IPS-20b (cell line): ENCODE results near the gene MIOX.

Source experiments
- H3K27ac ChIP-seq: one replicate; pipeline ENCODE4 v1.5.1; 2013; ENCODE audit warnings: low read length
- H3K27me3 ChIP-seq: 2 replicates; pipeline ENCODE4 v1.6.1; 2013; ENCODE audit warnings: mild to moderate bottlenecking, low read length, inconsistent platforms; ENCODE audit not compliant: insufficient read depth
- H3K36me3 ChIP-seq: 2 replicates; pipeline ENCODE4 v1.6.1; 2013; ENCODE audit warnings: low read depth, mild to moderate bottlenecking, inconsistent platforms, low read length, moderate library complexity; ENCODE audit not compliant: insufficient read depth
- H3K4me1 ChIP-seq: 2 replicates; pipeline ENCODE4 v1.6.1; 2013; ENCODE audit warnings: mild to moderate bottlenecking, control low read depth, inconsistent platforms, low read length, moderate library complexity; ENCODE audit not compliant: insufficient read depth
- H3K4me3 ChIP-seq: 2 replicates; pipeline ENCODE4 v1.5.1; 2013; ENCODE audit warnings: mild to moderate bottlenecking, low read length, inconsistent platforms
- H3K9ac ChIP-seq: 2 replicates; pipeline ENCODE4 v1.6.1; 2013; ENCODE audit warnings: low read depth, mild to moderate bottlenecking, inconsistent platforms, low read length, moderate library complexity
- H3K9me3 ChIP-seq: 2 replicates; pipeline ENCODE4 v1.6.1; 2013; ENCODE audit warnings: mild to moderate bottlenecking, low read depth, low read length, inconsistent platforms; ENCODE audit not compliant: insufficient read depth

The MIOX gene

GRCh38 chr22:50486561-50487289 lies at the start of gene MIOX:
Gene MIOX, plus strand, starts transcription at chr22:50486859. Its CDS starts 39 bp downstream, at chr22:50486898.
- H3K9ac ChIP-seq = no peak within 1 kb of the TSS
- H3K4me3 ChIP-seq = no peak within 1 kb of the TSS
- H3K27me3 ChIP-seq = peaks cover 6% of the 10 kb centered on the region
- no peak within 1 kb of the TSS for H3K27ac ChIP-seq
- no peaks in the 10 kb centered on the region for H3K4me1 ChIP-seq
- no peaks in the 10 kb centered on the region for H3K36me3 ChIP-seq
- no peaks in the 10 kb centered on the region for H3K9me3 ChIP-seq

- Histone ChIP-seq H3K36me3 (peaks cover 46% of the 10 kb centered on the region), H3K4me1 (no peaks in the 10 kb centered on the region)
Measured at GRCh38 chr22:50437511-50438304, 49.0 kb upstream of the MIOX start.

GRCh38 chr22:50438305-50439275 lies 48.1 kb upstream of the MIOX start:
- H3K4me1 ChIP-seq = no peaks in the 10 kb centered on the region
- H3K27ac ChIP-seq = no peak overlapping the region

More at GRCh38 chr22:50437511-50438304, 49.0 kb upstream of the MIOX start:
- no peaks in the 10 kb centered on the region for H3K27me3 ChIP-seq
- no peak overlapping the region for H3K9ac ChIP-seq
- H3K9me3 ChIP-seq = no peaks in the 10 kb centered on the region
- H3K27ac ChIP-seq = no peak overlapping the region
- no peak overlapping the region for H3K4me3 ChIP-seq

GRCh38 chr22:50439314-50439870 lies 47.3 kb upstream of the MIOX start:
- Histone ChIP-seq H3K4me3 (no peak overlapping the region), H3K36me3 (peaks cover 44% of the 10 kb centered on the region), H3K9me3 (no peaks in the 10 kb centered on the region), H3K9ac (no peak overlapping the region), H3K27me3 (no peaks in the 10 kb centered on the region), H3K27ac (no peak overlapping the region), H3K4me1 (no peaks in the 10 kb centered on the region)

More at GRCh38 chr22:50438305-50439275, 48.1 kb upstream of the MIOX start:
- H3K9me3 ChIP-seq = no peaks in the 10 kb centered on the region
- H3K4me3 ChIP-seq = no peak overlapping the region
- no peaks in the 10 kb centered on the region for H3K27me3 ChIP-seq
- H3K9ac ChIP-seq = no peak overlapping the region
- peaks cover 44% of the 10 kb centered on the region for H3K36me3 ChIP-seq

- no peaks in the 10 kb centered on the region for H3K27me3 ChIP-seq
- H3K4me3 ChIP-seq = no peak overlapping the region
- H3K27ac ChIP-seq = no peak overlapping the region
- peaks cover 44% of the 10 kb centered on the region for H3K36me3 ChIP-seq
- H3K4me1 ChIP-seq = no peaks in the 10 kb centered on the region
- no peaks in the 10 kb centered on the region for H3K9me3 ChIP-seq
- H3K9ac ChIP-seq = no peak overlapping the region
Measured at GRCh38 chr22:50439871-50440331, 46.8 kb upstream of the MIOX start.

DNA sequence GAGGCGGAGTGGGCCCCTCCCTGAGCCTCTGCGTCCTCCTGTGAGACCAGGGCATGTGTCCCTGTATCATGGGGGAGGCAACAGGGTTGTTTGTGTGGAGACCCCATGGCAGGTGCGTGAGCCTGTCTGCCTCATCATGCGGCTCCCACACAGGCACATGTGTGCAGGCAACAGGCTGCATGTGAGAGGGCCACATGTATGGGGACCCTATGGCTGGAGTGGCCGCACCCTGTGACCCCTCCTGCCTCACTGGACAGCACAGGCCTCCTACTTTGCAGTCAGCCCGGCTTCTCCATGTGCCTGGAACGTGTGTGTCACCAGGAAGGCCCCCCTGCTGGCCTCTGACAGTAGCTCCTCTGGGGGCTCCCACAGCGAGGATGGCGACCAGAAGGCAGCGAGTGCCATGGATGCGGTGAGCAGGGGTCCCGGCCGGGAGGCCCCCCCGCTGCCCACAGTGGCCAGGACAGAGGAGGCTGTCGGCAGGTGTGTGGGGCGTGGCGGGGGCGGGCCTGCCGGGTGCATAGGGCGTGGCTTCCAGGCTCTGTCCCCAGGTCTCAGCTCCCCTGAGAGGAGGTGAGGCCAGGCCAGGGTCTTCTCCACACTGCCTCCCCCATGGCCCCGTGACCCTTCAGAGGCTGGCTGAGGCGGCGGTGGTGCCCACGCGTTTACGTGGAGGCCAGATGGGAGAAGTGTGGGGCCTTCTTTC lies 46.0 kb upstream of the MIOX start:
- no peaks in the 10 kb centered on the region for H3K4me1 ChIP-seq
- no peak overlapping the region for H3K27ac ChIP-seq
- H3K9ac ChIP-seq = no peak overlapping the region
- peaks cover 45% of the 10 kb centered on the region for H3K36me3 ChIP-seq
- H3K9me3 ChIP-seq = no peaks in the 10 kb centered on the region
- no peak overlapping the region for H3K4me3 ChIP-seq
- no peaks in the 10 kb centered on the region for H3K27me3 ChIP-seq

DNA sequence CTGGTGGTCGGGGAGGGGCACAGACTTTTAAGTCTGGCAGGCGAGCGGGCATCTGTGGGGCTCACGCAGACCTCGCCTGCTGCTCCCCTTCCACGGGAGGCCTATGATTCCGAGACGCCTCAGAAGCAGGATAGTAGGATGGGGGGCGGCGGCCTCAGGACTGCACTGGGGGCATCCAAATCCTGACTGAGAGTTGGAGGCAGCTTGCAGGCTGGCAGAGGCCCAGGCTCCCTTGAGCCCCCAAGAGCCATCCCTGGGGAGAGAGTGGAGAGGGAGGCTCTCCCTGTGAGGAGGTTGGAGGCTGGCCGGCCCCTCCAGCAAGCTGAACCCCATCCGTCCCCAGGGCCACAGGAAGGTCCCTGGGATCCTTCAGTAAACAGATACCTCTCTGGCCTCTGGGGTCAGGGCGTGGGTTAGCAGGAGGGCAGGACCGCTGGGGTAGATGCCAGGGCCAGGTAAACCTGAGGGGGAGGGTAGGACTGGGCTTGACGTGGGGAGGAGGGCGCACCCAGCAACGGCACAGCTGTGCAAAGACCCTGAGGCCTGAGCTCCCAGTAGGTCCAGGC lies 45.1 kb upstream of the MIOX start:
- Histone ChIP-seq H3K9ac (no peak overlapping the region), H3K27me3 (no peaks in the 10 kb centered on the region), H3K4me1 (no peaks in the 10 kb centered on the region), H3K4me3 (no peak overlapping the region), H3K36me3 (peaks cover 44% of the 10 kb centered on the region), H3K9me3 (no peaks in the 10 kb centered on the region), H3K27ac (no peak overlapping the region)

- no peak overlapping the region for H3K9ac ChIP-seq
- H3K9me3 ChIP-seq = no peaks in the 10 kb centered on the region
- no peaks in the 10 kb centered on the region for H3K4me1 ChIP-seq
- H3K27ac ChIP-seq = no peak overlapping the region
- peaks cover 42% of the 10 kb centered on the region for H3K36me3 ChIP-seq
- H3K27me3 ChIP-seq = no peaks in the 10 kb centered on the region
- H3K4me3 ChIP-seq = no peak overlapping the region
Measured at GRCh38 chr22:50443197-50443596, 43.5 kb upstream of the MIOX start.

DNA sequence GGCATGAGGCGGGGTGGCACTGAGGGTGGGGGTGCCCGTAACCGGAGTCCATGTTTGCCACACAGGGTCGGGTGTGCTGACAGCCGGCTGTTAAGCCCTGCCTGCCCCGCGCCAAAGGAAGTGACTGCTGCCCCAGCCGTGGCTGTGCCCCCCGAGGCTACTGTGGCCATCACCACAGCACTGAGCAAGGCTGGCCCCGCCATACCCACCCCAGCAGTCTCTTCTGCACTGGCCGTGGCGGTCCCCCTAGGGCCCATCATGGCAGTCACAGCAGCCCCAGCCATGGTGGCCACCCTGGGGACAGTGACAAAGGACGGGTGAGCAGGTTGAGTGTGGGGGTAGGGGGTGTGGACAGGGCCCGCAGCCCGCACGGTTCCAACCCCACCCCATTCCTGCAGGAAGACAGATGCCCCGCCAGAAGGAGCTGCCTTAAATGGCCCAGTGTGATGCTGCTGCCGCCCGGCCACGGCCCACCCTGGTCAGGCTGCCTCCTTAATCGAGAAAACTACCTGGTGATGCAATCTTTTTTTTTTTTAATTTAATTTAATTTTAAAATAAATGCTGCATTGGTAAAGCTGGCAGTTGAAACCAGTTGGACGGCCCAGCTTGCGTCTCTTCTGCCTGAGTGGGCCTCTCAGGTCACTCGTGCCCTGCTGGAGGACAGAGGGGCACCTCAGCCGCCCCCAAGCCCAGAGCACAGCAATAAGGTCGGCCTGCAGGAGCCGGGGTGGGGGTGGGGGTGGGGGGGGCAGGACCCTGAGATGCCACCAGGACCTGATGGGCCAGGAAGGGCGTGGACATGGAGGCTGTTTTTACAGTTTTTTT lies 42.6 kb upstream of the MIOX start:
- Histone ChIP-seq H3K36me3 (peaks cover 44% of the 10 kb centered on the region), H3K4me1 (no peaks in the 10 kb centered on the region), H3K27ac (no peak overlapping the region), H3K9me3 (no peaks in the 10 kb centered on the region), H3K4me3 (no peak overlapping the region), H3K9ac (no peak overlapping the region), H3K27me3 (no peaks in the 10 kb centered on the region)

GRCh38 chr22:50444663-50445062 lies 42.0 kb upstream of the MIOX start:
- Histone ChIP-seq H3K4me3 (no peak overlapping the region), H3K9me3 (no peaks in the 10 kb centered on the region), H3K9ac (no peak overlapping the region), H3K4me1 (no peaks in the 10 kb centered on the region), H3K36me3 (peaks cover 41% of the 10 kb centered on the region), H3K27ac (no peak overlapping the region), H3K27me3 (no peaks in the 10 kb centered on the region)
